Pulmonary artery endothelial cell (primary cell): ENCODE measurements around the gene TGFBR3L. TPM values are rescaled to one million over a fixed set of nuclear protein-coding genes. Genes with fewer than 3 reads are reported as not detected.
"Not testable (repeated sequence)": the region's sequence is repeated elsewhere in the genome, so short reads cannot be mapped to it uniquely, and the experiment has no call there.

Source experiments
- DNase-seq: peaks from one replicate; pipeline ENCODE4 v3.0.0-alpha.2; 2011; ENCODE audit warnings: low read depth, low spot score
- total RNA-seq: library from RNA; depleted of rRNA; stranded (reverse); fragments of >200 nt; gene quantifications from 2 replicates; pipeline ENCODE4 v1.2.3, GENCODE V29; 2014

TGFBR3L gene
- total RNA-seq, 1 donor from 2014 or later = 0.73 TPM

- DNase-seq = no peak
These were observed 35.4 kb upstream of the TGFBR3L start for GRCh38 chr19:7879111-7879807.

GRCh38 chr19:7879836-7880235, 34.8 kb upstream of the TGFBR3L start:
- no peak for DNase-seq

DNA sequence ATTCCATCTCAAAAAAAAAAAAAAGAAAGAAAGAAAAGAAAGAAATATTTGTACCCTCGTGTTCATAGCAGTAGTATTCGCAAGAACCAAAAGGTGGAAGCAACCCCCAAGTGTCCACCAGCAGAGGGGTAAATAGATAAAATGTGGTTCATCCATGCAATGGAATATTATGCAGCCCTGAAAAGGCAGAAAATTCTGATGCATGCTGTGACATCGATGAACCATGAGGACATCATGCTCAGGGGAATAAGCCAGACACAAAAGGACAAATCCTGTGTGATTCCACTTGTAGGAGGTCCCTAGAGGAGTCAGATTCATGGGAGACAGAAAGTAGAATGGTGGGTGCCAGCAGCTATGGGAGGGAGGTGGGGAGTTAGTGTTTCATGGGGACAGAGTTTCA, 32.7 kb upstream of the TGFBR3L start:
- no peak for DNase-seq

- no peak for DNase-seq
These were observed 31.5 kb upstream of the TGFBR3L start for GRCh38 chr19:7883105-7883504.

DNA sequence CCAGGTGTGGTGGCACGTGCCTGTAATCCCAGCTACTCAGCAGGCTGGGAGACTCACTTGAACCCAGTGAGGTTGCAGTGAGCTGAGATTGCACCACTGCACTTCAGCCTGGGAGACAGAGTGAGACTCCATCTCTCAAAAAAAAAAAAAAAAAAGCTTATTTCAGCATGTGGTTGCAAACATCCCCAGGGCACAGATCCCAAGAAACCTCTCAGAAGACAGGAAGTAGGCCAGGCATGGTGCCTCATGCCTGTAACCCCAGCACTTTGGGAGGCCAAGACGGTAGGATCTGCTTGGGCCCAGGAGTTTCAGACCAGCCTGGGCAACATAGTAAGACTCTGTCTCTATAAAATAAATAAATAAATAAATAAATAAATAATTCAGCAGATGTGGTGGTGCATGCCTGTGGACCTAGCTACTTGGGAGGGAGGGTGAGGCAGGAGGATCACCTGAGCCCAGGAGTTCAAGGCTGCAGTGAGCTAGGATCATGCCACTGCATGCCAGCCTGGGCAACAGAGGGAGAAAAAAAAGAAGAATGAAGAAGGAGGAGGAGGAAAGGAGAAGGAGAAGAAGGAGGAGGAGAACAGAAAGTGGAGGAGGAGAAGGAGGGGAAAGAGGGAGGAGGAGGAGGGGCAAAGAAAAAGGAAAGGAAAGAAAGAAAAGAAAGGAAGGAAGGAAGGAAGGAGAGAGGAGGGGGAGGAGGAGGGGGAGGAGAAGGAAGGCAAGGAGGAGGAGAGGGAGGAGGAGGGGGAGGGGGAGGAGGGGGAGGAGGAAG, 30.6 kb upstream of the TGFBR3L start:
- no peak for DNase-seq

DNA sequence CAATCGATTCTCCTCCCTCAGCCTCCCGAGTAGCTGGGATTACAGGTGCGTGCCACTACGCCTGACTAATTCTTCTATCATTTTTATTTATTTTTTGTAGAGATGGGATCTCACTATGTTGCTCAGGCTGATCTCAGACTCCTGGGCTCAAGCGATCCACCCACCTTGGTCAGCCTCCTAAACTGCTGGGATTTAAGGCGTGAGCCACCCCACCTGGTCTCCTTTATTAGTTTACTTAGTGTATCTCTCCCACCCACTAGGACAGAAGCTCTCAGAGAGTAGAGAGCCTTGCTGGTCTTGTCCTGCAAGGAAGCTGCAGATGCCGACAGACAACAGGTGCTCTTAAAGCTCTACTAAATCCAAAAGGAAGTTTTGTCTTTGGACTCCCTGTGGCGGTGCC, 28.8 kb upstream of the TGFBR3L start:
- DNase-seq = no peak

GRCh38 chr19:7887408-7888144, 27.1 kb upstream of the TGFBR3L start:
- no peak for DNase-seq

DNA sequence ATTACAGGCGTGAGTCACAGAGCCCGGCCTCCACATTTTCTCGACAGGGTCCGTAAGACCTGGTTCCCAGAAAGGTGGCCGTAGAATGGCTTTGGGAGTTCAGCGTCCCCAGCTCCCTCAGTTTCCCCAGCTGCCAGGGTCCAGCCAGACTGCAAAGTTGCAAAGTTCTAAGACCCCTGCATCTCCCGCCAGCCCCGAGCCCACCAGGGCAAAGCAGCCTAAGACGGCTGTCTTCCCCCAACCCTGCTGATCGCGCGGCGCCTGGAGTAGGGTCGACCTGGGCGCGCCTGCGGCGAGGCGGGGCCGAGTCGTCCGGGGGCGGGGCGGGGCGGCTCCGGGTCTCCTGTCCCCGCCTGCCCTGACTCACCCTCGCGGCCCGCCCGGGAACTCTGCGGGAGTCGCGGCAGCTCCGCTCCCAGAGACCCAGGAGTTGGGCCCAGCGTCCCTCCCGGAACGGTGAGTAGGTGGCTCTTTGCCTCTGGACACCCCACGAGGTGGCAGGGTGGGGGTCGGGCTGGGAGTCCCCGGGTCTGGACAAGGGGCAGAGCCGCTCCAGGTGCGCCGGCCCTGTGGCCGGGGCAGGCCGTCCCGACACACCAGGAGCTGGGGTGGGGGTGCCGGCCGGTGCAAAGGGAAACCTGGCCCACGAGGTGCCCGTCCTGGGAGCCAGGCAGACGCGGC, 26.3 kb upstream of the TGFBR3L start, which contains the start of gene LRRC8E:
Gene LRRC8E, plus strand, starts transcription at position 366 of the 681 bp plus-strand sequence. CDS start 7,094 bp downstream, outside the sequence.
- no peak for DNase-seq

DNA sequence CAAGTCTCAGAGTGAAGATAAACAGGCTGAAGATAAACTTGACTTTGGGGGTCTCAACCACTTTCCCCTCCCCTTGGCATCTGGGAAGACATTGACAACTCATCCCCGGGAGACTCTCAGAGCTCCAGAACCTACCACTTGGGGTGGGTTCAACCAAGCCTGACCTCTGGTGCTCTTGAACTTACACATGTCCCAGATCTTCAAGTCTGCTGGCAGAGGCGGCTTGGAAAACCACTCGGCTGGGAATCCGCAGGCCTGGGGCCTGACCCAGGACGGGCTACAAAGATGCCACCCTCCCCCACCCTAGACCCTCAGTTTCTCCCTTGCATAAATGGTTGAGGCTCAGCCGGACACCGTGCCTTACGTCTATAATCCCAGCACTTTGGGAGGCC, 25.8 kb upstream of the TGFBR3L start:
- DNase-seq = no peak

- not testable (repeated sequence) for DNase-seq
These were observed 21.1 kb upstream of the TGFBR3L start for GRCh38 chr19:7893362-7894101.

DNA sequence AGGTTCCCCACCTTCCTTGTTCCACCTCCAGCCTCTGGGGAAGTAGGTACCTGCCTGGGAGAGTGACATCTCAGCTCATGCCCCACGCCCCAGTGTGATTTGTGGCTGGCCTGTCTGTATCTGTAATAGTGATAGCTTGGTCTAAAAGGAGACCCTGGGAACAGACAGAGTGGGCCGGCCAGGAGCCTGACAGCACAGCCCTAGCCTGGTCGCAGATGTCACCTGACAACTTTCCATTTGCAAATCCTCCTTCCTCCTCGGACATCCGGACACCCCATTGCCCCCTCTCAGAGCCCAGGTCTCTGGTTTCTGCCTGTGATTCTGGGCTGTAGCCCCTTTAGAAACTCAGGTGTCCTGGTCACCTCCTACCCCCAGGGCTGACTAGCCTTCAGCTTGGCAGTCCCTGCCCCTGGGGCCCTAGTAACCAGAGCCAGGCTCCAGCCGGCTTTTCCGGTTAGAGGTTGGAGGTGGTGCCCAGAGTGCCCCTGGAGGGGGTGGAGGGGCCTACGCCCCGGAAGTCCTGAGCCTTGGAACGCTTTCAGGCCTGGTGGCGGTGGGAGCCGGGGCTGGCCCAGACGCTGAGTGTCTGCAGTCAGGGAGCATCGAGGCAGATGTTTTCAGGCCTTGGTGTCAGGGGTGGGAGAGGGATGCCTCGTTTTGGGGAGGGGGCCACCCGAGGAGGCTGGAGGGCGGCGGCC, 19.9 kb upstream of the TGFBR3L start:
- DNase-seq = no peak

- no peak for DNase-seq
These were observed 19.1 kb upstream of the TGFBR3L start for GRCh38 chr19:7895565-7895964.

DNA sequence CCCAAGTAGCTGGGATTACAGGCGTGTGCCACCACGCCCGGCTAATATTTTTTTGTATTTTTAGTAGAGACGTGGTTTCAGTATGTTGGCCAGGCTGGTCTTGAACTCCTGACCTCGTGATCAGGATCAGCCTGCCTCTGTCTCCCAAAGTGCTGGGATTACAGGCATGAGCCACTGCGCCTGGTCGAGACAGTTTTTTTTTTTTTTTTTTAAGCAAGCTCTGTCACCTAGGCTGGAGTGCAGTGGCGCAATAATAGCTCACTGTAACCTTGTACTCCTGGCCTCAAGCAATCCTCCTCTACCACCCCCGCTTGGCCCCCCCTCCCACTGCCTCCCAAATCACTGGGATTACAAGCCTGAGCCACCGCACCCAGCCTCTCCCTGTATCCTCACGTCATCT, 17.3 kb upstream of the TGFBR3L start:
- no peak for DNase-seq

DNA sequence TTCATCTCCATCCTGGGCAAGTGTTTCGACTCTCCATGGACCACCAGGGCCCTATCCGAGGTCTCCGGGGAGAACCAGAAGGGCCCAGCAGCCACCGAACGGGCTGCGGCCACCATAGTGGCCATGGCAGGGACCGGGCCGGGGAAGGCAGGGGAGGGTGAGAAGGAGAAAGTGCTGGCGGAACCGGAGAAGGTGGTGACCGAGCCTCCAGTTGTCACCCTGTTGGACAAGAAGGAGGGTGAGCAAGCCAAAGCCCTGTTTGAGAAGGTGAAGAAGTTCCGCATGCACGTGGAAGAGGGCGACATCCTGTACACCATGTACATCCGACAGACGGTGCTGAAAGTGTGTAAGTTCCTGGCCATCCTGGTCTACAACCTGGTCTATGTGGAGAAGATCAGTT, 15.7 kb upstream of the TGFBR3L start:
- no peak for DNase-seq

- no peak for DNase-seq
These were observed 14.8 kb upstream of the TGFBR3L start for GRCh38 chr19:7899751-7900378.

DNA sequence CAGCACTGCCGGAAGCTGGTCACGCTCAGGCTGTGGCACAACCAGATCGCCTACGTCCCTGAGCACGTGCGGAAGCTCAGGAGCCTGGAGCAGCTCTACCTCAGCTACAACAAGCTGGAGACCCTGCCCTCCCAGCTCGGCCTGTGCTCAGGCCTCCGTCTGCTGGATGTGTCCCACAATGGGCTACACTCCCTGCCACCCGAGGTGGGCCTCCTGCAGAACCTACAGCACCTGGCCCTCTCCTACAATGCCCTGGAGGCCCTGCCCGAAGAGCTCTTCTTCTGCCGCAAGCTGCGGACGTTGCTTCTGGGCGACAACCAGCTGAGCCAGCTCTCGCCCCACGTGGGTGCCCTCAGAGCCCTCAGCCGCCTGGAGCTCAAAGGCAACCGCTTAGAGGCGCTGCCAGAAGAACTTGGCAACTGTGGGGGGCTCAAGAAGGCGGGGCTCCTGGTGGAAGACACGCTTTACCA, 14.2 kb upstream of the TGFBR3L start:
- DNase-seq = no peak

- DNase-seq = no peak
These were observed 13.7 kb upstream of the TGFBR3L start for GRCh38 chr19:7900931-7901330.

- no peak for DNase-seq
These were observed 13.3 kb upstream of the TGFBR3L start for GRCh38 chr19:7901337-7901736.

GRCh38 chr19:7902796-7903243, 11.8 kb upstream of the TGFBR3L start:
- DNase-seq = no peak
